HEK293 (cell line): ENCODE data around the gene N4BP2L2.
A peak's percentile ranks its signal among the peaks of the same experiment; 100 is the strongest.

Experiments used
- CTCF ChIA-PET: fragments of 350-600 bp; formaldehyde crosslinking; extraction: SDS; loops from one replicate; lab custom pipeline; 2021; ENCODE audit warnings: antibody characterized with exemption; lab: Yijun Ruan, JAX
- POLR2A ChIA-PET: fragments of 300-600 bp; formaldehyde crosslinking; extraction: SDS; loops from one replicate; lab custom pipeline; 2020; ENCODE audit warnings: antibody characterized with exemption, inconsistent platforms; lab: Yijun Ruan, JAX
- H3K27ac ChIP-seq: fragments of 200-500 bp; sonication (Bioruptor generic); 2 replicates; pipeline ENCODE4 v1.5.1; 2014; ENCODE audit warnings: low read depth, low read length, control low read depth, inconsistent platforms; ENCODE audit errors: extremely low read depth
- H3K36me3 ChIP-seq, 2 experiments: fragments of 200-500 bp in 1 of 2; sonication (Bioruptor generic) in 1 of 2; 1 replicate in 1 of 2; 2 replicates in 1 of 2; pipeline ENCODE4 v1.5.1; 2014 to 2017; ENCODE audit warnings: inconsistent platforms in 2 of 2, low read length in 2 of 2; ENCODE audit not compliant: control insufficient read depth in 2 of 2, insufficient read depth in 1 of 2
- H3K4me1 ChIP-seq: fragments of 200-500 bp; sonication (Bioruptor generic); 2 replicates; pipeline ENCODE4 v1.5.1; 2014; ENCODE audit warnings: mild to moderate bottlenecking, low read length, inconsistent platforms; ENCODE audit not compliant: control insufficient read depth, insufficient read depth
- H3K4me3 ChIP-seq: 2 replicates; pipeline ENCODE4 v1.5.1; 2011; ENCODE audit warnings: low read depth, mild to moderate bottlenecking, control low read depth, low read length, moderate library complexity
- H3K9me3 ChIP-seq: fragments of 200-500 bp; sonication (Bioruptor generic); 2 replicates; pipeline ENCODE4 v1.5.1; 2014; ENCODE audit warnings: low read depth, low read length, inconsistent platforms; ENCODE audit not compliant: control insufficient read depth, insufficient read depth
- BCL11B ChIP-seq: fragments of 450-650 bp; formaldehyde crosslinking; IDR thresholded peaks from 2 replicates; pipeline ENCODE4 v1.5.1; 2016; ENCODE audit warnings: low read depth, missing biosample characterization, missing genetic modification characterization
- GLIS2 ChIP-seq: fragments of 450-650 bp; formaldehyde crosslinking; IDR thresholded peaks from 2 replicates; pipeline ENCODE4 v1.5.1; 2016; ENCODE audit warnings: missing biosample characterization, missing genetic modification characterization
- HOXA7 ChIP-seq: sonication (generic); formaldehyde crosslinking; IDR thresholded peaks from 2 replicates; pipeline ENCODE4 v1.8.1; 2022; ENCODE audit warnings: missing genetic modification reagents, borderline replicate concordance
- PBX3 ChIP-seq: sonication (generic); formaldehyde crosslinking; IDR thresholded peaks from 2 replicates; pipeline ENCODE4 v1.8.1; 2022; ENCODE audit warnings: mild to moderate bottlenecking, moderate library complexity, missing genetic modification reagents
- PRDM6 ChIP-seq: fragments of 450-650 bp; formaldehyde crosslinking; IDR thresholded peaks from 2 replicates; pipeline ENCODE4 v1.5.1; 2017; ENCODE audit warnings: missing biosample characterization, missing genetic modification characterization
- ZBTB11 ChIP-seq: fragments of 450-650 bp; formaldehyde crosslinking; conservative IDR thresholded peaks from 2 replicates; pipeline ENCODE4 v1.5.1; 2016; ENCODE audit warnings: low read depth, missing biosample characterization, missing genetic modification characterization
- ZNF155 ChIP-seq: fragments of 450-650 bp; formaldehyde crosslinking; IDR thresholded peaks from 2 replicates; pipeline ENCODE4 v1.5.1; 2016; ENCODE audit warnings: missing biosample characterization, missing genetic modification characterization
- ZNF248 ChIP-seq: fragments of 450-650 bp; formaldehyde crosslinking; IDR thresholded peaks from 2 replicates; pipeline ENCODE4 v1.5.1; 2017; ENCODE audit warnings: missing biosample characterization, missing genetic modification characterization
- ZNF280D ChIP-seq: fragments of 450-650 bp; formaldehyde crosslinking; IDR thresholded peaks from 2 replicates; pipeline ENCODE4 v1.5.1; 2016; ENCODE audit warnings: missing biosample characterization, missing genetic modification characterization
- ZNF302 ChIP-seq: fragments of 450-650 bp; formaldehyde crosslinking; IDR thresholded peaks from 2 replicates; pipeline ENCODE4 v1.5.1; 2016; ENCODE audit warnings: missing biosample characterization, missing genetic modification characterization, low read depth
- ZNF423 ChIP-seq: fragments of 450-650 bp; formaldehyde crosslinking; IDR thresholded peaks from 2 replicates; pipeline ENCODE4 v1.5.1; 2016; ENCODE audit warnings: missing biosample characterization, missing genetic modification characterization
- ZNF433 ChIP-seq: fragments of 450-650 bp; formaldehyde crosslinking; IDR thresholded peaks from 2 replicates; pipeline ENCODE4 v1.5.1; 2016; ENCODE audit warnings: missing biosample characterization, missing genetic modification characterization, low read depth
- ZNF473 ChIP-seq: fragments of 450-650 bp; formaldehyde crosslinking; IDR thresholded peaks from 2 replicates; pipeline ENCODE4 v1.5.1; 2017; ENCODE audit warnings: missing biosample characterization, missing genetic modification characterization
- ZNF48 ChIP-seq: fragments of 450-650 bp; formaldehyde crosslinking; IDR thresholded peaks from 2 replicates; pipeline ENCODE4 v1.5.1; 2016; ENCODE audit warnings: missing biosample characterization, missing genetic modification characterization
- ZNF529 ChIP-seq: fragments of 450-650 bp; formaldehyde crosslinking; IDR thresholded peaks from 2 replicates; pipeline ENCODE4 v1.5.1; 2017; ENCODE audit warnings: missing genetic modification characterization, missing biosample characterization; ENCODE audit not compliant: insufficient replicate concordance
- ZNF530 ChIP-seq: fragments of 450-650 bp; formaldehyde crosslinking; IDR thresholded peaks from 2 replicates; pipeline ENCODE4 v1.5.1; 2016; ENCODE audit warnings: low read depth, missing biosample characterization, missing genetic modification characterization
- ZNF555 ChIP-seq: fragments of 450-650 bp; formaldehyde crosslinking; conservative IDR thresholded peaks from 2 replicates; pipeline ENCODE4 v1.5.1; 2017; ENCODE audit warnings: missing biosample characterization, mild to moderate bottlenecking, missing genetic modification characterization, inconsistent platforms
- ZNF629 ChIP-seq: fragments of 450-650 bp; formaldehyde crosslinking; IDR thresholded peaks from 2 replicates; pipeline ENCODE4 v1.5.1; 2017; ENCODE audit warnings: missing biosample characterization, missing genetic modification characterization
- ZNF660 ChIP-seq: fragments of 450-650 bp; IDR thresholded peaks from 2 replicates; pipeline ENCODE4 v1.5.1; 2018; ENCODE audit warnings: missing biosample characterization, mild to moderate bottlenecking, missing genetic modification characterization
- ZNF837 ChIP-seq: fragments of 450-650 bp; formaldehyde crosslinking; IDR thresholded peaks from 2 replicates; pipeline ENCODE4 v1.5.1; 2016; ENCODE audit warnings: missing biosample characterization, missing genetic modification characterization
- ZXDB ChIP-seq: fragments of 450-650 bp; formaldehyde crosslinking; IDR thresholded peaks from 2 replicates; pipeline ENCODE4 v1.5.1; 2016; ENCODE audit warnings: missing biosample characterization, missing genetic modification characterization
- TF ChIP-seq, protein P1 (sequence below): fragments of 450-650 bp; formaldehyde crosslinking; IDR thresholded peaks from 2 replicates; pipeline ENCODE4 v1.5.1; 2016; ENCODE audit warnings: missing biosample characterization, missing genetic modification characterization
- TF ChIP-seq, protein P2 (sequence below): fragments of 450-650 bp; formaldehyde crosslinking; IDR thresholded peaks from 2 replicates; pipeline ENCODE4 v1.5.0; 2017; ENCODE audit warnings: missing biosample characterization, missing genetic modification characterization, borderline replicate concordance

Gene N4BP2L2

GRCh38 chr13:32538143-32538620, 413 bp downstream of the N4BP2L2 start (continued):
- TF ChIP-seq ZNF280D (no peak), ZNF530 (tag by site-specific recombination) (no peak), ZNF555 (tag by site-specific recombination) (no peak)

GRCh38 chr13:32537580-32538142, 934 bp downstream of the N4BP2L2 start:
- Histone ChIP-seq H3K9me3 (no peaks in the 10 kb centered on the region), H3K4me1 (no peaks in the 10 kb centered on the region; the same call in 1 of the 2 replicates), H3K27ac (peak overlapping the region; percentile 79), H3K36me3 (peaks cover 14 to 26% of the 10 kb centered on the region in 2 experiments; a peak in 2 of 3 replicates), H3K4me3 (peak overlapping the region; percentile 77)
- CTCF ChIA-PET = interaction anchor here (0.6 to 0.7 kb wide), 3 partner anchors 52 to 496 kb away, joined by 3 read pairs; no protein-coding TSS in a partner anchor
- POLR2A ChIA-PET = interaction anchor here (0.7 kb wide), 1 partner anchor 412 kb away, joined by 3 read pairs; no protein-coding TSS in a partner anchor
- peak; percentile 68 for TF ChIP-seq ZXDB (tag by site-specific recombination)
- TF ChIP-seq ZNF529 = no peak
- TF ChIP-seq ZNF433 = no peak
- TF ChIP-seq PRDM6 (tag by site-specific recombination) = no peak
- TF ChIP-seq ZNF660 (tag by site-specific recombination) = no peak
- TF ChIP-seq ZNF629 = no peak
- no peak for TF ChIP-seq ZNF423
- TF ChIP-seq ZNF248 (tag by site-specific recombination) = no peak
- no peak for TF ChIP-seq HOXA7 (CRISPR knock-in tag)
- TF ChIP-seq ZNF837 = no peak
- TF ChIP-seq, protein P1, sequence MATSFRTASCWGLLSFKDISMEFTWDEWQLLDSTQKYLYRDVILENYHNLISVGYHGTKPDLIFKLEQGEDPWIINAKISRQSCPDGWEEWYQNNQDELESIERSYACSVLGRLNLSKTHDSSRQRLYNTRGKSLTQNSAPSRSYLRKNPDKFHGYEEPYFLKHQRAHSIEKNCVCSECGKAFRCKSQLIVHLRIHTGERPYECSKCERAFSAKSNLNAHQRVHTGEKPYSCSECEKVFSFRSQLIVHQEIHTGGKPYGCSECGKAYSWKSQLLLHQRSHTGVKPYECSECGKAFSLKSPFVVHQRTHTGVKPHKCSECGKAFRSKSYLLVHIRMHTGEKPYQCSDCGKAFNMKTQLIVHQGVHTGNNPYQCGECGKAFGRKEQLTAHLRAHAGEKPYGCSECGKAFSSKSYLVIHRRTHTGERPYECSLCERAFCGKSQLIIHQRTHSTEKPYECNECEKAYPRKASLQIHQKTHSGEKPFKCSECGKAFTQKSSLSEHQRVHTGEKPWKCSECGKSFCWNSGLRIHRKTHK (tag by site-specific recombination) = no peak
- TF ChIP-seq GLIS2 (tag by site-specific recombination) = peak; percentile 42; the same call in 1 of the 2 replicates
- TF ChIP-seq ZNF48 (tag by site-specific recombination) = no peak
- TF ChIP-seq PBX3 (CRISPR knock-in tag) = no peak
- TF ChIP-seq ZNF473 (tag by site-specific recombination) = no peak
- no peak for TF ChIP-seq ZNF302
- TF ChIP-seq ZBTB11 (tag by site-specific recombination) = no peak
- TF ChIP-seq BCL11B (tag by site-specific recombination) = no peak
- TF ChIP-seq ZNF155 (tag by site-specific recombination) = no peak
- TF ChIP-seq, protein P2, sequence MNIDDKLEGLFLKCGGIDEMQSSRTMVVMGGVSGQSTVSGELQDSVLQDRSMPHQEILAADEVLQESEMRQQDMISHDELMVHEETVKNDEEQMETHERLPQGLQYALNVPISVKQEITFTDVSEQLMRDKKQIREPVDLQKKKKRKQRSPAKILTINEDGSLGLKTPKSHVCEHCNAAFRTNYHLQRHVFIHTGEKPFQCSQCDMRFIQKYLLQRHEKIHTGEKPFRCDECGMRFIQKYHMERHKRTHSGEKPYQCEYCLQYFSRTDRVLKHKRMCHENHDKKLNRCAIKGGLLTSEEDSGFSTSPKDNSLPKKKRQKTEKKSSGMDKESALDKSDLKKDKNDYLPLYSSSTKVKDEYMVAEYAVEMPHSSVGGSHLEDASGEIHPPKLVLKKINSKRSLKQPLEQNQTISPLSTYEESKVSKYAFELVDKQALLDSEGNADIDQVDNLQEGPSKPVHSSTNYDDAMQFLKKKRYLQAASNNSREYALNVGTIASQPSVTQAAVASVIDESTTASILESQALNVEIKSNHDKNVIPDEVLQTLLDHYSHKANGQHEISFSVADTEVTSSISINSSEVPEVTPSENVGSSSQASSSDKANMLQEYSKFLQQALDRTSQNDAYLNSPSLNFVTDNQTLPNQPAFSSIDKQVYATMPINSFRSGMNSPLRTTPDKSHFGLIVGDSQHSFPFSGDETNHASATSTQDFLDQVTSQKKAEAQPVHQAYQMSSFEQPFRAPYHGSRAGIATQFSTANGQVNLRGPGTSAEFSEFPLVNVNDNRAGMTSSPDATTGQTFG (tag by site-specific recombination) = no peak
